K562 (cell line): Measurements from ENCODE around the gene CPEB1. TPM values are rescaled to one million over a fixed set of nuclear protein-coding genes. Genes with fewer than 3 reads are reported as not detected.

Experiments used
- ATAC-seq: fragments of 200-7000 bp; cut with Tn5 transposase; 3 replicates; pipeline ENCODE4 v1.9.1; 2020; ENCODE audit warnings: moderate library complexity
- BruUV-seq: library from RNA; stranded (reverse); fragments of 400-500 nt; replicated peaks from 2 replicates; lab custom pipeline; 2021; lab: Mats Ljungman, UMichigan
- CTCF ChIA-PET: fragments of 300-600 bp; formaldehyde crosslinking; extraction: SDS; loops from one replicate; lab custom pipeline; 2021; ENCODE audit warnings: low intra/inter-chr PET ratio; lab: Yijun Ruan, JAX
- POLR2A ChIA-PET: fragments of 300-600, 350-650 bp; sonication (Branson Sonifier 250); formaldehyde crosslinking; extraction: SDS; loops from one replicate; lab custom pipeline; 2021; ENCODE audit warnings: antibody characterized with exemption, inconsistent platforms; lab: Yijun Ruan, JAX
- DNase-seq, 4 experiments: peaks; one replicate each; pipeline versions ENCODE4 v3.0.0 to v3.0.0-alpha.2; 2011 to 2018; ENCODE audit warnings: low spot score in 3 of 4, mixed read lengths in 3 of 4; ENCODE audit errors: extremely low read depth in 1 of 4
- FAIRE-seq: peaks from 2 replicates; lab custom pipeline; 2011; peaks lifted over from hg19 to GRCh38; lab: Jason Lieb, UNC
- H2AFZ ChIP-seq: 2 replicates; pipeline ENCODE4 v1.6.0; 2011; ENCODE audit warnings: low read depth, low read length, control low read depth, inconsistent platforms
- H3K27ac ChIP-seq: fragments of 200-600 bp; 3 replicates; pipeline ENCODE4 v1.8.0; 2011; ENCODE audit warnings: low read depth, mild to moderate bottlenecking, control low read depth, inconsistent platforms, low read length, moderate library complexity, mixed read lengths; ENCODE audit errors: extremely low read depth
- H3K27me3 ChIP-seq, 2 experiments: fragments of 300-600 bp in 1 of 2; 2 replicates in 1 of 2; 3 replicates in 1 of 2; pipeline versions ENCODE4 v1.6.0 to v1.8.0; 2011; ENCODE audit warnings: inconsistent platforms in 2 of 2, low read length in 2 of 2, mild to moderate bottlenecking in 1 of 2, mixed read lengths in 1 of 2, moderate library complexity in 1 of 2; ENCODE audit not compliant: control insufficient read depth in 2 of 2, insufficient read depth in 2 of 2
- H3K36me3 ChIP-seq: fragments of 300-600 bp; 3 replicates; pipeline ENCODE4 v1.8.0; 2011; ENCODE audit warnings: mild to moderate bottlenecking, low read length, inconsistent platforms; ENCODE audit not compliant: control insufficient read depth, insufficient read depth
- H3K4me1 ChIP-seq, 2 experiments: fragments of 200-600 bp in 1 of 2; replicated peaks in 1 of 2; 2 replicates in 1 of 2; 3 replicates in 1 of 2; pipeline versions ENCODE4 v1.5.1 to v1.8.0; 2011; ENCODE audit warnings: inconsistent platforms in 2 of 2, low read length in 2 of 2, mild to moderate bottlenecking in 1 of 2, mixed read lengths in 1 of 2, moderate library complexity in 1 of 2; ENCODE audit not compliant: control insufficient read depth in 2 of 2, insufficient read depth in 2 of 2
- H3K4me2 ChIP-seq: 2 replicates; pipeline ENCODE4 v1.6.1; 2011; ENCODE audit warnings: low read length, control low read depth, inconsistent platforms, mixed read lengths; ENCODE audit not compliant: insufficient read depth
- H3K4me3 ChIP-seq: fragments of 200-600 bp; sonication (generic), shearing (Covaris generic); 2 replicates; pipeline ENCODE4 v1.5.1; 2016; ENCODE audit warnings: control low read depth, inconsistent platforms
- H3K79me2 ChIP-seq: fragments of 200-600 bp; 3 replicates; pipeline ENCODE4 v1.8.0; 2011; ENCODE audit warnings: low read length, inconsistent platforms; ENCODE audit not compliant: control insufficient read depth, insufficient read depth
- H3K9ac ChIP-seq, 2 experiments: 2 replicates each; pipeline versions ENCODE4 v1.6.0 to v1.6.1; 2011; ENCODE audit warnings: low read depth in 2 of 2, low read length in 2 of 2, control low read depth in 1 of 2, inconsistent platforms in 1 of 2, mild to moderate bottlenecking in 1 of 2, mixed read lengths in 1 of 2; ENCODE audit not compliant: insufficient read depth in 1 of 2
- H3K9me1 ChIP-seq: one replicate; pipeline ENCODE4 v1.6.0; 2011; ENCODE audit warnings: inconsistent platforms, mild to moderate bottlenecking, low read length, moderate library complexity; ENCODE audit not compliant: control insufficient read depth, insufficient read depth
- H3K9me3 ChIP-seq: replicated peaks from 2 replicates; pipeline ENCODE4 v1.5.1; 2011; ENCODE audit warnings: low read depth, low read length, inconsistent platforms; ENCODE audit not compliant: control insufficient read depth, insufficient read depth
- H4K20me1 ChIP-seq: replicated peaks from 2 replicates; pipeline ENCODE4 v1.6.1; 2011; ENCODE audit warnings: low read length, inconsistent platforms, mixed read lengths; ENCODE audit not compliant: control insufficient read depth, insufficient read depth
- RBM15 ChIP-seq: fragments of 200-400 bp; formaldehyde crosslinking; IDR thresholded peaks from 2 replicates; pipeline ENCODE4 v1.6.1; 2018; ENCODE audit warnings: mild to moderate bottlenecking, low read length, moderate library complexity; ENCODE audit not compliant: insufficient read depth
- ZNF12 ChIP-seq: sonication (generic); formaldehyde crosslinking; IDR thresholded peaks from 2 replicates; pipeline ENCODE4 v1.4.0; 2020; ENCODE audit warnings: mild to moderate bottlenecking, missing genetic modification reagents
- ZNF3 ChIP-seq: fragments of 250-450 bp; sonication (Bioruptor Pico); IDR thresholded peaks from 2 replicates; pipeline ENCODE4 v1.5.0; 2021; ENCODE audit warnings: mild to moderate bottlenecking, moderate library complexity
- ZNF655 ChIP-seq: fragments of 250-450 bp; sonication (Bioruptor Pico); IDR thresholded peaks from 2 replicates; pipeline ENCODE4 v1.5.0; 2021
- WGBS: fragments of 100-300 bp; shearing (Covaris generic); methylation state at CpG from one replicate; pipeline ENCODE4 v1.1.6; 2016; ENCODE audit warnings: low coverage, mixed read lengths; ENCODE audit not compliant: insufficient coverage; ENCODE audit errors: missing lambda C conversion rate; 5-methylcytosine and 5-hydroxymethylcytosine counted together
- in situ Hi-C: fragments of 300-500 bp; cut with MboI; formaldehyde crosslinking; loops from 4 replicates; pipeline ENCODE4 v1.15.0; 2018; ENCODE audit warnings: inconsistent platforms, mixed read lengths
- intact Hi-C: fragments of 100-400 bp; cut with micrococcal nuclease; formaldehyde crosslinking; loops from 2 replicates; pipeline ENCODE4 v1.14.2; 2022
- polyA plus RNA-seq, 8 experiments: library from polyadenylated mRNA; depleted of rRNA in 4 of 8; stranded (reverse) in 5 of 8; unstranded in 3 of 8; fragments of >200 nt; fragmentation: Nextera tagmentation in 2 of 8; fragmentation: Illumina TruSeq in 1 of 8; extraction: Ambion mirVana in 2 of 8; extraction: Trizol in 1 of 8; gene quantifications; 2 replicates each; pipeline versions ENCODE4 v1.2.1 to v1.2.3, GENCODE V29; 2011 to 2014; ENCODE audit warnings: inconsistent platforms in 1 of 8, missing spikeins in 1 of 8
- total RNA-seq, 7 experiments: library from RNA; depleted of rRNA in 6 of 7; stranded (reverse); fragments of >200 nt in 6 of 7; fragmentation: Illumina TruSeq in 2 of 7; extraction: Trizol in 2 of 7; gene quantifications; 2 replicates each; pipeline versions ENCODE4 v1.2.1 to v1.2.3, GENCODE V29; 2011 to 2021; ENCODE audit warnings: low replicate concordance in 1 of 7

CPEB1 gene
- total and polyA plus RNA-seq, 9 of the 15 experiments (the other 6 are each of a cell fraction or from before 2014, with no cell fraction given) = 2.2 to 13.4 (median 9.7) TPM

DNA sequence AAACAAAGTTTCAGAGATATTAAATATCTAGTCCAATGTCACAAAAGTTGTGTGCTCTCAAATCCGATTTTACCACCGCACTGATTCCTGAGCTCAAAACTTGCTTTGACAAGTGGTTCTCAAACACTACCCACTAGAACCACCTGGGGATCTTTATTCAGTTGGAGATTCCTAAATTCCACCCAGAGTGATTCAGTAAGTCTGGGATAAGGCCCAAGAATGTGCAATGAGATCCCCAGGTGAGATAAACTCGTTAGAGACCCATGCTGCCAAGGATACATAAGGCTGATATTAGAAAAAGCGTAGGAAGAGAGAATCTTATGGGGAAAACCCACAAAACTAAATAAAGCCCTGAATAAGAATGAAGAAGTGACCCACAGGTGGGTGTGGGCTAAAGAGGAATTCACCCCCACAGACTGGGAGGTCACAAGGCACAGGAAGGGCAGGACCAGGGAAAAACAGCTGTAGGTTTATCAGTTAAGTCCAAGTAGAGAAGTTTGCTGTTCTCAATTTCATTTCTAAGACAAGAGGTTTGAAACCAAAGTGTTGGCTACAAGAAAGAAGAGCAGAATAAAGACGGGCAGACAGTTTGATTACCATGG, 95.4 kb downstream of the CPEB1 start:
- in situ Hi-C loops = no loop called here
- Histone ChIP-seq H3K79me2 (no peaks in the 10 kb centered on the region), H3K27me3 (no peaks in the 10 kb centered on the region), H3K9me3 (no peaks in the 10 kb centered on the region), H3K27ac (no peak overlapping the region), H3K4me1 (peaks cover 12 to 16% of the 10 kb centered on the region in 2 experiments; a peak in 4 of 5 replicates), H3K4me2 (no peak overlapping the region), H3K9ac (no peak overlapping the region), H4K20me1 (no peaks in the 10 kb centered on the region; the same call in 1 of the 2 replicates), H3K4me3 (no peak overlapping the region), H2AFZ (no peak overlapping the region), H3K9me1 (no peaks in the 10 kb centered on the region), H3K36me3 (peaks cover 82% of the 10 kb centered on the region)
- ChIA-PET POLR2A (interaction anchor here (0.6 to 12.0 kb wide), 2 partner anchors 11 to 41 kb away, joined by 4 to 95 read pairs; partner anchors contain the start of gene RPS17), CTCF (no interaction called here)
- WGBS = 72% methylated on average over 5 of the region's 5 CpGs
- FAIRE-seq (no peak), DNase-seq (no peak), ATAC-seq (no peak)
- TF ChIP-seq ZNF12 (no peak), RBM15 (no peak), ZNF655 (no peak), ZNF3 (no peak)
- intact Hi-C loops = no loop called here
- BruUV-seq = no TSS peak
